CD4-positive, alpha-beta T cell treated with Interleukin-15 for 1 hour (primary cell): ENCODE measurements around the gene L3MBTL4.
"Not testable (repeated sequence)": the region's sequence is repeated elsewhere in the genome, so short reads cannot be mapped to it uniquely, and the experiment has no call there.

Experiments
- DNase-seq: peaks from one replicate; pipeline ENCODE4 v3.0.0-alpha.2; 2020

Gene L3MBTL4

GRCh38 chr18:6414723-6415417 lies at the start of gene L3MBTL4:
L3MBTL4 (minus strand) TSS chr18:6414911; CDS start chr18:6311625, 103,286 bp downstream.
- DNase-seq, result peak; percentile 26

- DNase-seq, result no peak
Observed at GRCh38 chr18:6452194-6452593, 37.5 kb upstream of the L3MBTL4 start.

- no peak for DNase-seq
Observed at GRCh38 chr18:6449213-6449612, 34.5 kb upstream of the L3MBTL4 start.

GRCh38 chr18:6444466-6445228 lies 29.9 kb upstream of the L3MBTL4 start:
- no peak for DNase-seq

- DNase-seq, result no peak
Observed at GRCh38 chr18:6441200-6441599, 26.5 kb upstream of the L3MBTL4 start.

- no peak for DNase-seq
Observed at GRCh38 chr18:6437937-6438818, 23.5 kb upstream of the L3MBTL4 start.

- no peak for DNase-seq
Observed at GRCh38 chr18:6435731-6436130, 21.0 kb upstream of the L3MBTL4 start.

- no peak for DNase-seq
Observed at GRCh38 chr18:6434987-6435709, 20.4 kb upstream of the L3MBTL4 start.

GRCh38 chr18:6434481-6434880 lies 19.8 kb upstream of the L3MBTL4 start:
- no peak for DNase-seq

GRCh38 chr18:6431659-6432318 lies 17.1 kb upstream of the L3MBTL4 start:
- no peak for DNase-seq

- no peak for DNase-seq
Observed at GRCh38 chr18:6428851-6429395, 14.2 kb upstream of the L3MBTL4 start.

- no peak for DNase-seq
Observed at GRCh38 chr18:6427286-6427685, 12.6 kb upstream of the L3MBTL4 start.

GRCh38 chr18:6423289-6423688 lies 8.6 kb upstream of the L3MBTL4 start:
- no peak for DNase-seq

- peak; percentile 51 for DNase-seq
Observed at GRCh38 chr18:6414118-6414722, 491 bp downstream of the L3MBTL4 start.

GRCh38 chr18:6413579-6414117 lies 1.1 kb downstream of the L3MBTL4 start:
- no peak for DNase-seq

GRCh38 chr18:6412933-6413472 lies 1.7 kb downstream of the L3MBTL4 start:
- DNase-seq, result no peak

GRCh38 chr18:6411382-6411781 lies 3.3 kb downstream of the L3MBTL4 start:
- no peak for DNase-seq

- no peak for DNase-seq
Observed at GRCh38 chr18:6409933-6410332, 4.8 kb downstream of the L3MBTL4 start.

GRCh38 chr18:6408543-6408942 lies 6.2 kb downstream of the L3MBTL4 start:
- DNase-seq, result not testable (repeated sequence)

GRCh38 chr18:6406910-6407470 lies 7.7 kb downstream of the L3MBTL4 start:
- no peak for DNase-seq
